ENCODE measurements around the gene TSC2.
"Not testable (repeated sequence)": the region's sequence is repeated elsewhere in the genome, so short reads cannot be mapped to it uniquely, and the experiment has no call there.

TSC2 gene

DNA sequence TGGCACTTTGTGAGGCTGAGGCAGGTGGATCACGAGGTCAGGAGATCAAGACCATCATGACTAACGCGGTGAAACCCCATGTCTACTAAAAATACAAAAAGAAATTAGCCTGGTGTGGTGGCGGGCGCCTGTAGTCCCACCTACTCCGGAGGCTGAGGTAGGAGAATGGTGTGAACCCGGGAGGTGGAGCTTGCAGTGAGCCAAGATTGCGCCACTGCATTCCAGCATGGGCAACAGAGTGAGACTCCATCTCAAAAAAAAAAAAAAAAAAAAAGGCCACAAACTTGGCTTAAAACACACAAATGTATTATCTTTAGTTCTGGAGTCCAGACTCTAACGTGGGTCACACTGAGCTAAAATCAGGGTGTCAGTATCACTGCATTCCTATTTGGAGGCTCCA, 36.1 kb upstream of the TSC2 start:
- not testable (repeated sequence) for DNase-seq

- DNase-seq, result no peak
Observed at GRCh38 chr16:2013527-2013926, 34.3 kb upstream of the TSC2 start.

DNA sequence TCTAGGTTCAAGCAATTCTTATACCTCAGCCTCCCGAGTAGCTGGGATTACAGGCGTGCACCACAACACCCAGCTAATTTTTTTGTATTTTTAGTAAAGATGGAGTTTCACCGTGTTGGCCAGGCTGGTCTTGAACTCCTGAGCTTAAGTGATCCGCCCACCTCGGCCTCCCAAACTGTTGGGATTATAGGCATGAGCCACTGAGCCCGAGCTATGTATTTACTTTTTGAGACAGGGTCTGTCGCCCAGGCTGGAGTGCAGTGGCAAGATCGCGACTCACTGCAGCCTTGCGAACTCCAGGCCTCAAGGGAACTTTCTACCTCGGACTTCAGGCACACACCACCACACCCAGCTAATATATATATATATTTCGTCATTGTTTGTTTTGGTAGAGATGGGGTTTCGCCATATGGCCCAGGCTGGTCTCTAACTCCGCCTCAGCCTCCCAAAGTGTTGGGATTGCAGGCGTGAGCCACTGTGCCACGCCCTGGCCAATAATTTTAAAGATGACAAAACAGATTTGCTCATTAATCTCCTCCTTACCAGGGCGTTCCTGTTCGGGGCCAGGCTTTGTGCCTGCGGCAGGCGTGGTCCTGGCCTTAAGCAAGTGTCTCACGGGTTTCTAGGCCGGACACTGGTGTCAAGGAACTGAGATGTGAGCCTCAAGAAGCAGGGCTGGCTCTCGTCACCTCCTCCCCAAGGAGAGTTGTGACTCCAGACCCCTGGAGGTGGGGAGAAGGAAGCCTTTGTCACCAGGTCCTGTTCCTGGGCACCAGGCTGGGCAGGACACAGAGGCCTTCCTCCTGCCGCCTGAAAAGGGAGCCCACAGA, 32.5 kb upstream of the TSC2 start:
- no peak for DNase-seq

DNA sequence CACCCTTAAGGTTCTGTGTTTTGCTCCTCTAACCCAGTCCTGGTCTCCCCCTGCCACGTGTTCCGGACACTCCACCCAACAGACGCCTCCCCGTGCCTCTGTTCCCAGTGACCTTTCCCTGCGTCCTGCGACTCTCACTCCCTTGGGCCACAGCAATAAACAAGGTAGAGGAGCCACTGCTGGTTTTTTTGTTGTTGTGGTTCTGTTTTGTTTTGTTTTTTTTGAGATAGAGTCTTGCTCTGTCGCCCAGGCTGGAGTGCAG, 31.9 kb upstream of the TSC2 start:
- DNase-seq, result no peak

DNA sequence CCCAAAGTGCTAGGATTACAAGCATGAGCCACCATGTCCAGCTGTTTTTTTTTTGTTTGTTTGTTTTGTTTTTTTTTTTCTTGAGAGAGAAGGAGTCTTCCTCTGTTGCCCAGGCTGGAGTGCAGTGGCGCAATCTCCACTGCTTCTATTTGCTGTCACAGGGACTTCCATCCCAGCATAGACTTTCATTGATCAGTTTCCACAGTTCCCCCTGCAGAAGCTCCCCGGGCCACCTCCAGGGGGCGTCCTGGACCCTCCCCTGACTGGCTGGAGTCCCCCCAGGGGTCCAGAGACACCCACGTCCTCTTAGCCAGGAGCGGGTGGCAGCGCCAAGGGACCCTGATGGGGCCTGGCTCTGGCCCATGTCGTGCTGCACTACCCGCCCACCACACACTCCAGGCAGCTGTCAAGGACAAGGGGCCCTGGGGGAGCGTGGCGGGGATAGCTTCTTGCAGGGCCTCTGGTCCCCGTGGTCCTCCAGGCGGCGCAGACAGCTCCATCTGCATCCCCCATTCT, 31.3 kb upstream of the TSC2 start:
- no peak for DNase-seq

DNA sequence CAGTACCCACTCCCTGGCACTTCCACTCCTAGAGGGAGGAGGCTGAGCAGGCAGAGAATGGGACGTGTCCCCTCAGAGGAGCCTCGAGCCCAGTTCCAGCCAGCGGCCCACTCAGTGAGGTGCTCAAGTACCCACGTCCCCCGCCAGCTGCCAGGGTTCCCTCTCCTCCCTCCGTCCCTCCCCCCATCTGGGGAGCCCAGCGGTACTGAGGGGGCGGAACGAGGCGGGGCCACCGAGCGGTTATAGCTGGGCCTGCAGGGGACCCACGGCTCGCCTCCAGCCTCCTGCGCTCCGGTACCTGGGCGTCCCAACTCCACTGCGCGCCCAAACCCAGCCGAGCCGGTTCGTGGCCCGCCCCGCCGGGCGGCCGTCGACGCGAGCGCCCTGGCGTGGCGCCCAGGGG, 28.3 kb upstream of the TSC2 start, which contains the start of gene NPW:
Gene NPW (plus strand): TSS at position 268 of the 403 bp plus-strand sequence.
- no peak for DNase-seq

DNA sequence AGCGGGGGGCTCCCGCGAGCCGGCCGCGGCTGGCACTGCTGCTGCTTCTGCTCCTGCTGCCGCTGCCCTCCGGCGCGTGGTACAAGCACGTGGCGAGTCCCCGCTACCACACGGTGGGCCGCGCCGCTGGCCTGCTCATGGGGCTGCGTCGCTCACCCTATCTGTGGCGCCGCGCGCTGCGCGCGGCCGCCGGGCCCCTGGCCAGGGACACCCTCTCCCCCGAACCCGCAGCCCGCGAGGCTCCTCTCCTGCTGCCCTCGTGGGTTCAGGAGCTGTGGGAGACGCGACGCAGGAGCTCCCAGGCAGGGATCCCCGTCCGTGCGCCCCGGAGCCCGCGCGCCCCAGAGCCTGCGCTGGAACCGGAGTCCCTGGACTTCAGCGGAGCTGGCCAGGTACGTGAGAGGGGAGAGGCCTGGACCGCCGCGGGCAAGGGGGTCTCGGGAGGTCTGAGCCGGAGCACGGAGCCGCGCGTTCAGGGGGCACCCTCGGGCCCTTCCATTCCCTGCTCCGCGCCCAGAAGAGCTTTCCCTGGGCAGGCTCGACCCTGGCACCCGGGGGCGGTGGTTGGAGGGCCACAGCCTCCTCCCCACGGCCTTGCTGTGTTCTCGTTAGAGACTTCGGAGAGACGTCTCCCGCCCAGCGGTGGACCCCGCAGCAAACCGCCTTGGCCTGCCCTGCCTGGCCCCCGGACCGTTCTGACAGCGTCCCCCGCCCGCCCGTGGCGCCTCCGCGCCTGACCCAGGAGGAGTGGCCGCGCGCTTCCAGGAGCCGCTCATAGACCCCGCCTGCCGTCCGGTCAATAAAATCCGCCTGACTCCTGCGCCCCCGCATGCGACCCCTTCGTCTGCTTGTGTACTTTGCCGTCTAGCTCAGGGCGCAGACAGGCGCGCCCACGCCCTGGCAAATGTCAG, 27.6 kb upstream of the TSC2 start:
- no peak for DNase-seq

DNA sequence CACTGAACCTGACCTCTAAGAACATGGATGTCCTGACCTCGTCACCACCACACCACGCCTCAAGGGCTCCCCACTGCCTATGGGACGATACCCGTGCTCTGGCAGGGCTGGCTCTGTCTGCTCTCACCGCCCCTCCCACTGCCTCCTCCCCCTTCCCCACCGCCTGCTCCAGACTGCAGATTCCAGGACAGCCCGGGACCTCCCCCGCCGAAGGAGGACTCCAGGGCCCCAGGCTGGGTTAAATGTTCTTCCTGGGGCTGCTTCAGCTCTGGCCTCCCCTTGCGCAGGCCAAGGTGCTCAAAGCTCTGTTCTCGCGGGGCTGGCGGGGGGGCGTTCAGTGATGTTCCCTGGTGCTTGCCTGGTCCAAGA, 25.1 kb upstream of the TSC2 start:
- DNase-seq, result no peak

DNA sequence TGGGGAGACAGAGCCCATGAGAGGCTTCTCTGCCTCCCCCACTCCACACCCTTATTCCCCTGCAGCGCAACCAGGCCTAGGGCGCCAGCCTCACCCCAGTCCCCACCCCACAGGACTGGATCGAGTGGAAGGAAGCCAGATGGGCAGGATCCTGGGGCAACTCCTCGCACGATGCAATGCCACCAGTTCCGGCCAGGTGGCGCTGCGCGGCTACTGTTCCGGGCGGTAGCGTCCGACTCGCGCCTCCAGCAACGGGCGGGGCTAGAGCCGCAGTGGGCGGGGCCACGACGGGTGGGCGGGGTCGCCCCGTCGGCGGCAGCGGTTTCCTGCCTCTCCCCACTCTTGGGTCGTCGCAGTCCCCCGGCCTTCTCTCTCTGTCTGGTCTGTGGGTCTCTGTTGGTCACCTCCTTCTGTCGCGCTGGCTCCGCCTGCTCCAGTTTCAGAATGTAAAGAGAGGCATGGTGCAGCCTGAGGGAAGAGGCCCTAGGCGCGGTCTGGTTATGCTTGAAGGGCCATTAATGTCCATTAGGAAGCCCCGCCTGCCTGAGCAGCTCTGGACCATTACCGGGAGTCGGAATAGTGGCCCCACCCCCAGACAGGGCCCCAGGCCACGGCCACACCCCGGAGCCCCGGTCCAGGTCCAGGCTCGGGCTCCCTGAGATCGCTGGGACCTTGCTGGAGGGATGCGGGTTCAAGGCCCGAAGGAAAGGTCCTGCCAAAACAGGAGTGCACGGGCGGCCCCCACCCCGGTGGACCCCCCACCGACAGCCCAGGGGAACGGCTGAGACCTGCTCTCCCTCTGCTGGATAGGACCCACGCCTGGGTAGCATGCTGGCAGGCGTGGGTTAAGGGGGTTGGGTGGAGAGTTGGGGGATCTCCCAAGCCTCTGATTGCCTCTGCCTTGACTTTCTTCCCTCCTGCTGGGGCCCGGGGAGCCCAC, 24.4 kb upstream of the TSC2 start:
- DNase-seq, result peak; percentile 63

DNA sequence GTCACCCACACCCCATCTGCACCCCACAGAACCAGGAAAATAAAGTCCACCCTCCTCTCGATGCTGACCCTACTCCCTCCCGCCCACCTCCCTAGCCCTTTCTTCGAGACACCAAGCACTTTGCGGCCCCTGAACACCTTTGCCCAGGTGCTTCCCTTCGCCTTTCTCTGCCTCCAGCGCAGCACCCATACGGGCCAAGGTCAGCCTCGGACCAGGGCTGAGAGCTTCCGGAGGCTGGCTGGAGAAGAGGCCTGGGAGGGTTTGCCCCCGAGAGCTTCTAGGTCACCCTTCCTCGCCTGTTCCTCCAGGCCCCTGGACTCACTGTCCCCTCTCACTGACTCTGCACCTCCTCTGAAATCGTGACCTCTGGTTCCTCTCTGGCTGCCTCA, 23.8 kb upstream of the TSC2 start:
- DNase-seq, result no peak

GRCh38 chr16:2025251-2025650, 22.5 kb upstream of the TSC2 start:
- DNase-seq, result no peak

DNA sequence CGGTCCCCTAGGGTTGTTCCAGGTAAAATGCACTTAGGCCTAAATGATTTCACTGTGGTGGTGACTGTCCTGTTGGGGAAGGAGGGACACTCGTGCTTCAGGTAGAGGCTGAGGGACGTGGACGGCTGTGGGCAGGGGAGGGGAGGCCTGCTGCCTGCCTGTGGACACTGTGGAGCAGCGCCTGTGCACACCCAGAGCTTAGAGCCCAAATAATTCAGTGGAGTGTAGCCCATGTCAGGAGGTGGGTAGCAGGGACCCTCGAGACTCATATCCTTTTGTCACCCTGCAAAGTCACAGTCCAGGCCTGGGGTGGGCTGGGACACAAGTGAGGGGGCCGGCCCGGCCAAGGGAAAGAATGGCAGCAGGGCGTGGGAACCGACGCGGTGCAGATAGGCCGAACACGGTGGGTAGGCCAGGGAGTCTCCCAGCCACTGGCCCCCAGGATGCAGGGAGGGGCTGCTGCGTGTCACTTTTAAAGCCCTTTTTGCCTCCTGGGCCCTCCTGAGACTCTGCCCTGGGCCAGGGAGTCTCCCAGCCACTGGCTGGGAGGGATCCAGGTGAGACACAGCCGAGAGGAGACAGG, 21.8 kb upstream of the TSC2 start:
- no peak for DNase-seq

DNA sequence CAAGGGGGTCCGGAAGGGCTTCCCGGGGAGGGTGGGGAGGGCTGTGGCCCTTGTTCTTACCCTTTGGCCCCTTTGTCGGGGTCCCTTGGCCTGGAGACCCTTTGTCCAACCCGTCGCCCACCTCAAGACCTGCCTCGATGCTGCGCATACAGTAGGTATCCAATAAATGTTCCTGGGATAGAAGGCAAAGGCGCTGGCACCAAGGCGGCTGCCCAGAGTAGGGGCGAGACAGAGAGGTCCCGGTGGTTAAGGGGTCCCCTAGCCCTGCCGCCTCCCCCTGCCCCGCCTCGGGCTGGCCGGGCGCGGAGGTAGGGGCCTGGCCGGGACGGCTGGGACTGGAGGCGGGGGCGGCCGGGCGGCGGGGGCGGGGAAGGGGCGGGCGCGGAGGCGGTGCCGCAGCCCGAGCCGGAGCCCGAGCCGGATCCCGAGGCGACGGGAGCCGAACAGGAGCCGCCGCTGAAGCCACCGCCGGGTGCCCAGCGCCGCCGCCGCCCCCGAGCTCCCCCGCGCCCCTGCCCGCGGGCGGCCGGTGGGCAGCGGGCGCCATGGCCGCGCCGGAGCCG, 21.2 kb upstream of the TSC2 start, which contains the start of gene NHERF2:
Gene NHERF2 (plus strand): TSS at position 442 of the 563 bp plus-strand sequence. CDS start 104 bp downstream, at position 546.
- no peak for DNase-seq

DNA sequence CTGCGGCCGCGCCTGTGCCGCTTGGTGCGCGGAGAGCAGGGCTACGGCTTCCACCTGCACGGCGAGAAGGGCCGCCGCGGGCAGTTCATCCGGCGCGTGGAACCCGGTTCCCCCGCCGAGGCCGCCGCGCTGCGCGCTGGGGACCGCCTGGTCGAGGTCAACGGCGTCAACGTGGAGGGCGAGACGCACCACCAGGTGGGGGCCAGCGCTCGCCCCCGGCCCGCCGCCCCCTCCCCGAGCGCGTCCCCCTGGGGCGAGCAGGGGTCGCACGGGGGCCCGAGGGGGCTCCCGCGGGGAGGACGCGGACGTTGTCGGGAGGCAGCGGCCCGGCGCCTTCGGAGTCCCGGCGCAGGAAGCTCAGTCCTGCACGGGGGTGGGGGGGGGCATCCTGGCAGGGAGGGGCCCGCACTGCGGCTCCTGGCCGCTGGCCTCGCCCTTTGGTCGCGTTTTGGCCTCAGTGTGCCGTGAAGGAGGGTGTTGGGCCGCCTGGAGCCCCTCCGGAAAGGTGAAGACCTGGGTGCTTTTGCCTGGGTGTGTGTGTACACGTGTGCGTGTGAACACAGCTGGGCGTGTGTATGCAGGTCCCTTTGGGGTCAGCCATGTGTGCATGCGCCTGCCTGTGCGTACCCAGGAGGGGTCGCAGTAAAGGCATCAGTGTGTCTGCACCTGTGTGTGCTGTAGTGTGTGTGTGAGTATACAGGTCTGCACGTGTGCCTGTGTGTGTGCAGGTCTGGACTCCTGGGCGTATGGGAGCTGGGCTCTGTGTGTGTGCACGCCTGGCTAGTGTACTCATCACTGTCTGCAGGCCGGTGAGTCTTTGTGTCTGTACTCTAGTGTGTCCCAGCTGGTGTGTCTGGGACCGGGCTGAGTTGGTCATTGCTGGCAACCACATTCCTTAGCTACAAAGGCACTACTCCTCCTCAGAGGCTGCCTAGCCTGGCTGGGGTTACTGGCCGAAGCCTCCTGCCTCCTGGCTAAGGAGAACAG, 20.5 kb upstream of the TSC2 start:
- no peak for DNase-seq

DNA sequence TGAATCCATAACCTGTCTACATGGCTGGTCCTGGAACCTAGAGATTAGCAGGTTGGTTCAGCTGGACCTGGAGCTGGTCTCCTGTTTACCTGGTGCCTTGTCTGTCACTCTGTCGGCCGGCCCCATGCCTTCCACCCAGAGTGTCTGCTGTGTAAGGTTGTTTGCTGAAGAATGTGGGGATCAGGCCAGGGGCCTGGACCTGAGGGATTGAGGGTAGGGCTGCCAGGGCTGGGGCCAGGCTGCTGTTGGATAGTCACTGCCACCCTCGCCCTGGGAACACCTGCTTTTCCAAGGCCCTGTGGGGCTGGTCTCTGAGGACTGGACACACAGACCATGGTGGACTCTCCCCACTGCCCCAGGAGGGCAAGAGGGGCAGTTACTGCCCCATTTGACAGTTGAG, 19.6 kb upstream of the TSC2 start:
- DNase-seq, result no peak

GRCh38 chr16:2028620-2029220, 19.1 kb upstream of the TSC2 start:
- no peak for DNase-seq

DNA sequence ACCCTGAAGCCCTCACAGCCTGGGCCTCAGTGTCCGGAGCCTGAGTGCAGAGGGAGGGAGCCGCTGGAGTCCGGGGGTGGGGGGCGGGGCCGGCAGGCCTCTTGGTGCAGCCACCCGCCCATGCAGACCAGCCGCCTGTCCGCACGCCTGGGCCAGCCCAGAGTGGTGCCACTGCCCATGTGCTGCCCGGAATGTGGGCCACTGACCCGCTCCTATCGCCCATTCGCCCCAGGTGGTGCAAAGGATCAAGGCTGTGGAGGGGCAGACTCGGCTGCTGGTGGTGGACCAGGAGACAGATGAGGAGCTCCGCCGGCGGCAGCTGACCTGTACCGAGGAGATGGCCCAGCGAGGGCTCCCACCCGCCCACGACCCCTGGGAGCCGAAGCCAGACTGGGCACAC, 18.4 kb upstream of the TSC2 start:
- DNase-seq, result no peak

DNA sequence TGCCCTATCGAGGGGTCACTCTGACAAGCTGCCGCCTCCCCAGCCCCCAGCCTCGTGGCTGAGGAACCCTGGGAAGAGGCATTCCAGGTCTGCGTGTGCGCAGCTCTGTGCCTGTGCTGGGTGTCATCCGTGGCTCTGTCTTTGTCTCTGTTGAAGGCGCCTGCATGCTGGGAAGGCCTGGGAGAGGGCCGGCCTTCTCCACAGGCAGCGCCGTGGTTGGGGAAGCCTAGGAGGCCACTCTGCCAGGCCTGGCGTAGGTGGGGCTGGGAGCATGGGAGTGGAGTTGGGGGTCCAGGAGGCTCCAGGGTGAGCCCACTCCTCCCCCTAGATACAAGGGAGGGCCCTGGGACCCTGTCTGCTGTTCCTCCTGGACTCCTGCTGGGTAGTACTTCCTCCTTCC, 17.7 kb upstream of the TSC2 start:
- DNase-seq, result no peak

DNA sequence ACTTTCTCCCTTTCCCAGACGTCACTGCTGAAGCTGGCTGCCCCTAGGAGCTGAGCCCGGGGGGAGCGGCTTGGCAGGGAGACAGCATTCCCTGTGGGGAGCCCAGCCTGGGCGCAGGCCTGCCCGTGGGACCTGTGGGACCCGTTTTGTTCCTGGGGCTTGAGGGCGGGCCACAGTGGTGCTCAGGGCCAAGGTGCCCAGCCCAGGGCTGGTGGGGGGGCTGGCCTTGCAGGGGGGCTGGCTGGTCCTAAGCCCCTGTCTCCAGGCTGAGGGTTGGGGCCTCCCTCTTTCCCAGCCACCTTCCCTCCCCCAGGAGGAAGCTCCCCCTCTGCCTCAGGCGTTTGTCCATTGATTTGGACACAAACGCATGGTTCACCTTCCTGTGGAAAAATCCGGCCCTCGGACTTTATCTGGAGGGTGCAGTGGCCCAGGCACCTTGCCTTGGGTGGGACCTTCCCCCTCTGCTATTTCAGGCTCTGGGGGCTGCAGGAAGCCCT, 16.7 kb upstream of the TSC2 start:
- DNase-seq, result no peak
